Measurements from ENCODE around the gene LGMN. TPM values are rescaled to one million over a fixed set of nuclear protein-coding genes. Genes with fewer than 3 reads are reported as not detected.

Gene LGMN
- total RNA-seq, 2 donors from 2014 or later = 20.8 to 41.8 TPM

DNA sequence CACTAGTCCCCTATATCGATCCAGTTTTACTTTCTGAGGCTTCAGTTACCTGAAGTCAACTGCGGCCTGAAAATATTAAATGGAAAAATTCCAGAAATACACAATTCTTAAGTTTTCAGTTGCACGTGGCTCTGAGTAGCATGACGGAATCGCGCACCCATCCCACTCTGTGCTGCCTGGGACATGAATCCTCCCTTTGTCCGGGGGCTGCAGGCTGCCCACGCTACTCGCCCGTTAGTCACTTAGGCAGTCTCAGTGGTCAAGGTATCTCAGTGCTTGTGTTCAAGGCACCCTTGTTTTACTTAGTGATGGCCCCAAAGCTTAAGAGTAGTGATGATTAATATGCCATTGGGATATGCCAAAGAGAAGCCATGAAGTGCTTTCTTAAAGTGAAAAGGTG lies 46.6 kb downstream of the LGMN start:
- Histone ChIP-seq H3K4me3 (no peak overlapping the region), H3K9me3 (no peaks in the 10 kb centered on the region), H3K4me1 (no peaks in the 10 kb centered on the region), H3K36me3 (replicated peaks in 1 of 2; ENCODE audit: insufficient read depth in 1 of 2, low read depth in 2 of 2) (peaks cover 0 to 3% of the 10 kb centered on the region in 2 donors), H3K27me3 (no peaks in the 10 kb centered on the region), H3K27ac (no peak overlapping the region)
- ATAC-seq (no peak), DNase-seq (no peak)
- TF ChIP-seq, protein P1, sequence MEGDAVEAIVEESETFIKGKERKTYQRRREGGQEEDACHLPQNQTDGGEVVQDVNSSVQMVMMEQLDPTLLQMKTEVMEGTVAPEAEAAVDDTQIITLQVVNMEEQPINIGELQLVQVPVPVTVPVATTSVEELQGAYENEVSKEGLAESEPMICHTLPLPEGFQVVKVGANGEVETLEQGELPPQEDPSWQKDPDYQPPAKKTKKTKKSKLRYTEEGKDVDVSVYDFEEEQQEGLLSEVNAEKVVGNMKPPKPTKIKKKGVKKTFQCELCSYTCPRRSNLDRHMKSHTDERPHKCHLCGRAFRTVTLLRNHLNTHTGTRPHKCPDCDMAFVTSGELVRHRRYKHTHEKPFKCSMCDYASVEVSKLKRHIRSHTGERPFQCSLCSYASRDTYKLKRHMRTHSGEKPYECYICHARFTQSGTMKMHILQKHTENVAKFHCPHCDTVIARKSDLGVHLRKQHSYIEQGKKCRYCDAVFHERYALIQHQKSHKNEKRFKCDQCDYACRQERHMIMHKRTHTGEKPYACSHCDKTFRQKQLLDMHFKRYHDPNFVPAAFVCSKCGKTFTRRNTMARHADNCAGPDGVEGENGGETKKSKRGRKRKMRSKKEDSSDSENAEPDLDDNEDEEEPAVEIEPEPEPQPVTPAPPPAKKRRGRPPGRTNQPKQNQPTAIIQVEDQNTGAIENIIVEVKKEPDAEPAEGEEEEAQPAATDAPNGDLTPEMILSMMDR (IDR thresholded peaks at IDR 0.05) = no peak
- no peak for TF ChIP-seq POLR2A (IDR thresholded peaks at IDR 0.05)
- intact Hi-C loops (cut with DNase I) = no loop called here
- WGBS, 2 donors = 85 to 87% methylated on average over 10 of the region's 10 CpGs

DNA sequence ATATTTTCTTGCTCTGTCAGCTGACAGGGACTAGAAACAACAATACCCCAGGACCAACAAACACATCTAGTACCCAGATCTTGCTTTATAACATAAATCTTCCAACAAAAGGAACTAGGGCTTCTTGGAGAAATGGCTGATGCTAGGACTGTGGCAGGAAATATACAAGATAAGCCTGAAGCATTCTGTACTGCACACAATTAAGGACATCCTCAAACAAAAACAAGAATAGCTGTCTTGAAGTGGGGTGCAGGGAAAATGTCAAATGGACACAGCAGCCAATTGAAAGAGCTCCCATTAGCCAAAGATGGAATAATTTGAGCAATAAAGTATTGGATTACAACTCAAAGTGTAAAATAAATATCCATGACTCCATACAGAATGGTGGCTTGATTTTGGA lies 50.0 kb downstream of the LGMN start:
- no peak overlapping the region for H3K4me3 ChIP-seq
- intact Hi-C loops (cut with DNase I) = no loop called here
- TF ChIP-seq POLR2A (IDR thresholded peaks at IDR 0.05) = no peak
- TF ChIP-seq, protein P1 (IDR thresholded peaks at IDR 0.05) = no peak
- no peaks in the 10 kb centered on the region for H3K9me3 ChIP-seq
- ATAC-seq (no peak), DNase-seq (no peak)
- no peaks in the 10 kb centered on the region for H3K27me3 ChIP-seq
- H3K4me1 ChIP-seq = peaks cover under 1% of the 10 kb centered on the region
- H3K36me3 ChIP-seq (replicated peaks in 1 of 2; ENCODE audit: insufficient read depth in 1 of 2, low read depth in 2 of 2) = no peaks in the 10 kb centered on the region
- no peak overlapping the region for H3K27ac ChIP-seq

DNA sequence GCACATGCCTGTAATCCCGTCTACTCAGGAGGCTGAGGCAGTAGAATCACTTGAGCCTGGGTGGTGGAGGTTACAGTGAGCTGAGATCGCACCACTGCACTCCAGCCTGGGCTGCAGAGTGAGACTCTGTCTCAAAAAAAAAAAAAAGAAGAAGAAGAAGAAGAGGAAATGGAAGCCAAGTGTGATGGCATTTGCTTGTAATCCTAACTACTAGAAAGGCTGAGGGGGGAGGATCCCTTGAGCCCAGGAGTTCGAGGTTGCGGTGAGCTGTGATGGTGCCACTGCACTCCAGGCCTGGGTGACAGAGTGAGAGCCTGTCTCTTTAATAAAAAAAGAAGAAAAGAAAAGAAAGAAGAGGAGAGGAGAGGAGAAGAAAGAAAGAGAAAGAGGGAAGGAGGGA lies 52.1 kb downstream of the LGMN start:
- peaks cover 16% of the 10 kb centered on the region for H3K4me1 ChIP-seq
- TF ChIP-seq, protein P1 (IDR thresholded peaks at IDR 0.05) = no peak
- no peak for TF ChIP-seq POLR2A (IDR thresholded peaks at IDR 0.05)
- H3K4me3 ChIP-seq = no peak overlapping the region
- H3K9me3 ChIP-seq = no peaks in the 10 kb centered on the region
- ATAC-seq = no peak
- intact Hi-C loops (cut with DNase I) = no loop called here
- H3K27ac ChIP-seq = no peak overlapping the region
- 62 to 83% methylated on average over 4 of the region's 4 CpGs for WGBS, 2 donors
- no peaks in the 10 kb centered on the region for H3K36me3 ChIP-seq (replicated peaks in 1 of 2; ENCODE audit: insufficient read depth in 1 of 2, low read depth in 2 of 2)
- no peak for DNase-seq
- no peaks in the 10 kb centered on the region for H3K27me3 ChIP-seq

DNA sequence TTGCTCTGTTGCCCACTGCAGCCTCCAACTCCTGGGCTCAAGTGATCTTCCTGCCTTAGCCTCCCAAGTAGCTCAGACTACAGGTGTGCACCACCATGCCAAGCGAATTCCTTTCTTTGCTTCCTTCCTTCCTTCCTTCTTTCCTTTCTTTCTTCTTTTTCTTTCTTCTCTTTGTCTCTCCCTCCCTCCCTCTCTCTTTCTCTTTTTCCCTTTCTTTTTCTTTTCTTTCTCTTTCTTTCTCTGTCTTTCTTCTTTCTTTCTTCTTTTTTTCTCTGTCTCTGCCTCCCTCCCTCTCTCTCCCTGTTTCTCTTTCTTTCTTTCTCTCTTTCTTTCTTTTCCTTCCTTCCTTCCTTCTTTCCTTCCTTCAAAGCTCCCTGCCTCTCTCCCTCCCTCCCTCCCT lies 52.9 kb downstream of the LGMN start:
- Histone ChIP-seq H3K36me3 (replicated peaks in 1 of 2; ENCODE audit: insufficient read depth in 1 of 2, low read depth in 2 of 2) (no peaks in the 10 kb centered on the region), H3K4me1 (peaks cover 16% of the 10 kb centered on the region), H3K27ac (no peak overlapping the region), H3K9me3 (no peaks in the 10 kb centered on the region), H3K27me3 (no peaks in the 10 kb centered on the region), H3K4me3 (no peak overlapping the region)
- ATAC-seq (no peak), DNase-seq (no peak)
- intact Hi-C loops (cut with DNase I) = no loop called here
- 70 to 84% methylated on average over 1 of the region's 1 CpG for WGBS, 2 donors
- no peak for TF ChIP-seq POLR2A (IDR thresholded peaks at IDR 0.05)
- TF ChIP-seq, protein P1 (IDR thresholded peaks at IDR 0.05) = no peak

DNA sequence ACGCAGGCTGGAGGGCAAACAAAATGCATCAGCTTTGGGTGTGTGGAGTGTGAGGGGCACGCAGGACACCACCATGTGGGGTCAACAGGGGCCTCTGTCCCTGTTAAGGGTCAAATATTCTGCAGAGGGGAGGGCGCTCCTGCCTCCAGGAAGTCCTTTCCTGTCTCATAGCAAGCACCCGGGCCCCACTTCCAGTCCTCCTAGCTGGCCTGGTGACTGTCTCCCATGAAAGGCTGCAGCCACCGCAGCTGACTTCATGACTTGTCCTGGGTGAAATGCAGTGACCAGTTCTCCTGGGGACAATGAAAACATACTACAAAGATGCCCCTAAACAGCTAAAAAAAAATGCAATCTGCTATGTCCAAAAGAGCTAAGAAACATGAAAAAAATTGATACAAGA lies 53.6 kb downstream of the LGMN start:
- Histone ChIP-seq H3K27ac (no peak overlapping the region), H3K36me3 (replicated peaks in 1 of 2; ENCODE audit: insufficient read depth in 1 of 2, low read depth in 2 of 2) (no peaks in the 10 kb centered on the region), H3K4me1 (peaks cover 23% of the 10 kb centered on the region), H3K4me3 (no peak overlapping the region), H3K9me3 (no peaks in the 10 kb centered on the region), H3K27me3 (no peaks in the 10 kb centered on the region)
- intact Hi-C loops (cut with DNase I) = no loop called here
- DNase-seq (no peak), ATAC-seq (no peak)
- TF ChIP-seq POLR2A (IDR thresholded peaks at IDR 0.05) = no peak
- TF ChIP-seq, protein P1 (IDR thresholded peaks at IDR 0.05) = no peak
- WGBS, 2 donors = 73 to 78% methylated on average over 5 of the region's 5 CpGs
